ENCODE data around the gene MAX.
"Not testable (repeated sequence)": the region's sequence is repeated elsewhere in the genome, so short reads cannot be mapped to it uniquely, and the experiment has no call there.

MAX gene

DNA sequence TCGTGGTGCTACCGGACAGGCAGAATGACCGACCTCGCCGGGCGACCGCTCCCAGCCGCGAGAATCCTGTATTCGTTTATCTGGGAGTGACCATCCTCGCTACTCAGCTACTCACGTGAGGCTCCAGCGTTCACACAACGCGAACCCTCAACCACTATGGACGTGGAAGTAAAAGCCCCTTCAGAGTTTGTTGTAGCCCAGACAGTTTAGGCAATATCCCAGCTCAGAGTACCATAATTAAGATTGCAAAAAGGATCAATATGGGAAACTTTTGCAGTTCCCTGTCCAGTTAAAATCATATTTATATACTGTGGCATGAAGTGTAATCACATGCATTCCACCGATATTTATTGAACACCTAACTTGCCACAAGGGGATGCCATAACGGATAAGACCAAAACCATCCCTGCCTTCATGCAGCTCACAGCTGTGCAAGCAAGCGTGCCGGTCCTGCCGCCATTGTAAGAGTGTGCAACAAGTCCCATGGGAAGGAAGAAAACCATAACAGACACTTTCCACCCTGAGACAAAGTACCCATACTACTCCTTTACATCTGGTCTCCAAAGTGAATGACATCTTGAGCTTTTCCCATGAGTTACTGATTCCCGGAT is 938 bp upstream of the MAX start:
- no peak for DNase-seq

DNA sequence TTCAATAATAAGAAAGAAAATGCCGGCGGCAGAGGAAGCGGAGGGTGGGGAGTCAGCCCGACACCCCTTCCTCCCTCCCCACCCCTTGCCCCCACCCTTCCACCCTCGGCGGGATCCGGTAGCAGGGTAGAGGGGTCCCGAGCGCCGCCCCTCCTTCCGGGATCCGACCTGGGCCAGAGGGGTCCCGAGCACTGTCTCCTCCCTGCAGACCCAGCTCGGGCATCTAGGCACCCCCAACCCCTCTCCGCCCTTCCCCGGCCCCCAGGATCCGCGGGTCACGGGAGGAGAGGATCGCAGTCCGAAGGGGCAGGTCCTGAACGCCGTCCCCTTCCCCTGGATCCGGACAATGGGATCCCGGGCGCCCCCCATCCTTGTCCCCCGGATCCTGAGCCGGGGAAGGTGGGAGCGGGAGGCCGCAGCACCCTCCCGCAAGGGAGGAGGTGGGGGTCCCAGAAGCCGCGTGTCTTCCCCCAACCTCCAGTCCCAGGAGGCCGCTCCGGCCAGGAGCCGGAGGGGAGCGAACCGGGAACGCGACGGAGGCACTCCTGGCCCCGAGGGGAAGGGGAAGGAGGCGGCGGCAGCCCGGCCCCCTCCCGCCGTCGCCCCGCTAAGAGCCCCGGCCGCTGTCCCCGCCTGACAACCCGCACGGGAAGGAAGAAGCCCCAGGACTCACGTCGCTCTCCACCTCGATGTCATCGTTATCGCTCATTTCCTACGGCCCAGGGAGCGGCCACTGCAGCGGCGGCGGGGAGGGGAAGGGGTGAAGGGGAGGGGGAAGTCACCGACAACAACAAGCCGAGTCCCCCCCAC is 481 bp downstream of the MAX start:
- peak; percentile 34 for DNase-seq

DNA sequence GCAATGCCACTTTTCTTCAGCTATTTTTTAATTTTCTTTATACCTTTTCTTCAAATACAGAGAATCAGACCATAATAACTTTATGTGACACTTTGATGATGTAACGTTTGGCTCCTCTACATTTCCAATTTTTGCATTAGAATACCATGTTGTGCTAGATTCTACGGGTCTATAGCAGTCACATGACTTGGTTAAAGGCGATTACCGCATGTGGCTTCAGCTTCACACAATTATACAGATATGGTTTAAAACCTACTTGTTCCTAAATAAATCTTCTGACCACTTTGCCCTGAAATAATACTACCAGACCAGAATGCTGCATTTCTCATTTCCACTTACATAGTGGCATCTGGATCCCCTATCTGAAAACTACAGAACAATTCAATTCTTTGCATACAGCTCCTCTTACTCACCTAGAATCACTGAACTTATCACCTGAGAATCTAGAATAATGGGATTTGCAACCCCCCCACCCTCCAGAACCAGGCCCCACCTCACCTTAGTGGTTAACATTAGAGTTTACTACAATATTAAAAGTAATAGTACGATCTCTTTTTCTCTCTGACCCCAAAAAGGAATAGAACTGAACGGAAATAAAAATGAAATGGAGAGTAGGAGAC is 1.3 kb downstream of the MAX start:
- DNase-seq: no peak

DNA sequence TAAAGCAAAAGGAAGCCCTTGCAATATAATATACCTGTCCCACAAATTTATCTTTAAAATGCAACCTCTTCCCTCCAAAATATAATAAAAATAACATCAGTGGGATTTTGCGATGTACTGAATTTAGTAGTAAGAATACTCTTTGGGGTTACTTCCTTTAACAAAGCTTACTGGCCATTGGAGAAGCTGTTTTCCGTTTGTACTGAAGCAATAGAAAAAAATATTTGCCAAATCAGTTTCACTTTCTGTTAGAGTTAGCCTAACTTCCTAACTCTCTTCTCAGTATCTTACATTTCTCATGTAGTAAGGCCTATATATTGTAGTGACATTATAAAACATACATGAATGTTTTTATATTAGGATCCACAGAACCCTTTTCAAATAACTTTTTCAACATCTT is 3.7 kb downstream of the MAX start:
- no peak for DNase-seq

DNA sequence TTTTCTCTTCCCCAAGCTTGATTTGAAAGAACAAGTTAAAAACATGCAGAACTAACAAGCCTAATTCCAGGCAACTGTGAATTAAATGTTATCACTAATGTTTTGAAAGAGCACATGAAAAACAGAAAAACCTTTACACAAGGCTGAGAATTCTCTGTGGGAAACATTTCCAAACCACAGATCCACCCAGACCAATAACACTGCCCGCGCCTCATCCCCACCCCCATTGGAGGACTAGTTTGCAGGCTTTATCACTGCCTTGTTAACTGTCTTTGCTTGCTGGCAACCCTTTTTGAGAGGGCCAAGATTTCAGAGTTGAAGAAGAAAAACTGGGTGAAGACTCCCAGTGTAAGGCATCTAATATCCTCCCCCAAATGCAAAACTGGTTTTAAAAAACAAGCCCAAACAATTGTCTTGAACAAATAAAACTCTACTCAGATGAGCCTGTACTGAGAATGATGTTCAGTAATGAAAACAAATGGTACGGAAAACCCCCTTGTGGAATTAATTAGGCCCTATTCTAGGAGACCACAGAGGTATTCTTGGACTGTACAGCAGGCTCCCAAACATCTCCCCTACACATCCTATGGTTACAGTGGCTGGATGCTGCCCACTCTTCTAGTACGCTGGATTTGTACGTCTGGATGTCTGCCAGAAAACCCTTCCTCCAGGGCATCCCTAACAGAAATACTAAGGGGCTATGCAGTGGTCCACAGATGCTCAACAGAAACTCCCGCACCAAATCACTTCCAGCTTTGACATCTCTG is 5.8 kb downstream of the MAX start:
- no peak for DNase-seq

DNA sequence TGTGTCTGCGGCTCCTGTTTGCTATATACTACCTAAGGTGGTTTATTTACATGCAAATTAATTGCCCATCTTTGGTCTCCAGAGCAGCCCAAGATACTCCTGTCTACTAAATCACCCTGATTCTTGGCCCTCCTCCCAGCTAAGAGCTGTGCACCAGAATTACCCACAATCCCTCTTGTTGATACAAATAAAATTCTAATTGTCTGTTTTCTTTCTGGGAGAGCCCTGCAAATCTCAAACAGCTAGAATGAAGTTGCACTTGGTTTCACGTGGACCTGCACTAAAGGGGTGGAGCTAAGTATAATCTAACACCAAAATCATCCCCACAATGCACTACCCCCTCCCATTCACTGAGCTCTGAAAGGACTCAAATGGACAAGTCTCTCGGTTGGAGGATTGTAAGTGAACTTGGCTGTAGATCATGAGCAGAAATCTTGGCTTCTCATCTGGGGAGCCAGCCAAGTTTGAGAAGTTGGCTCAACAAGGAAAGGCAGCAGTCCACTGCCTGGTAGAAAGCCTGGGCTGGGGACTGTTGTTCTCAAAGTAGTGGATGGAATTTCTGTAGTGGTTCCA is 6.6 kb downstream of the MAX start:
- DNase-seq: no peak

DNA sequence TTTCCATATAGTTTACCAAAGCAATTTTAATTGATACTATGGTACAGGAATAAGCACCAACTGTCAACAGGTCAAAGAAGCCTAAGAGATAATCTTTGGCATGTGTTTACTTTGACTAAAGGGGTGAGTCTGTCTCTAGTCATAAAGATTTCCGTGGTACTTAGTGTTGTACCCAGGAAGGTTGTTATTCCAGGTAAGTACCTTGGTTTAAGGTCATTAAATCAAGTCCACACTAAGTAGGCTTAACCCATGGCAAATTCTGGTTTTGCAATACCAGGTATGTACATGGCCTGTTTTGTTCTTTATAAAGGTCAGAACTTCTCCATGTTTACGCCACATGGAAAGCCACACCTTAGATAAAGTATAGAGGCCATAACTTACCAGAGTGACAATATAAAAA is 10.0 kb downstream of the MAX start:
- no peak for DNase-seq

DNA sequence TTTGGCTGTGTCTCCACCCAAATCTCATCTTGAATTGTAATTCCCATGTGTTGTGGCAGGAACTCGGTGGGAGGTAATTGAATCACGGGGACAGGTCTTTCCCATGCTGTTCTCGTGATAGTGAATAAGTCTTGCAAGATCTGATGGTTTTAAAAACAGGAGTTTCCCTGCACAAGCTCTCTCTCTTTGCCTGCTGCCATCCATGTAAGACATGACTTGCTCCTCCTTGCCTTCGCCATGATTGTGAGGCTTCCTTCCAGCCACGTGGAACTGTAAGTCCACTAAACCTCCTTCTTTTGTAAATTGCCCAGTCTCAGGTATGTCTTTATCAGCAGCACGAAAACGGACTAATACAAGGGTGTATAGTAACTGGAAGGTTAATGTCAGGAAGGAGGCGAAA is 14.5 kb downstream of the MAX start:
- DNase-seq: not testable (repeated sequence)

DNA sequence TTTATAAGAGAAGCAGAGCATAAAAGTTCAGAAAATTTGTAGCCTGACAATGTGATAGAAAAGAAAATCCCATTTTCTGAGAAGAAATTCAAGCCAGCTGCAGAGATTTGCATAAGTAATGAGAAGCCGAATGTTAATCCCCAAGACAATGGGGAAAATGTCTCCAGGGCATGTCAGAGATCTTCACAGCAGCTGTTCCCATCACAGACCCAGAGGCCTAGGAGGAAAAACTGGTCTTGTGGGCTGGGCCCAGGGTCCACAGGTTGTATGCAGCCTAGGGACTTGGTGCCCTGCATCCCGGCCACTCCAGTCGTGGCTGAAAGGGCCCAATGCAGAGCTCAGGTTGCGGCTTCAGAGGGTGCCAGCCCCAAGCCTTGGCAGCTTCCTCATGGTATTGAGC is 15.6 kb downstream of the MAX start:
- DNase-seq: not testable (repeated sequence)

DNA sequence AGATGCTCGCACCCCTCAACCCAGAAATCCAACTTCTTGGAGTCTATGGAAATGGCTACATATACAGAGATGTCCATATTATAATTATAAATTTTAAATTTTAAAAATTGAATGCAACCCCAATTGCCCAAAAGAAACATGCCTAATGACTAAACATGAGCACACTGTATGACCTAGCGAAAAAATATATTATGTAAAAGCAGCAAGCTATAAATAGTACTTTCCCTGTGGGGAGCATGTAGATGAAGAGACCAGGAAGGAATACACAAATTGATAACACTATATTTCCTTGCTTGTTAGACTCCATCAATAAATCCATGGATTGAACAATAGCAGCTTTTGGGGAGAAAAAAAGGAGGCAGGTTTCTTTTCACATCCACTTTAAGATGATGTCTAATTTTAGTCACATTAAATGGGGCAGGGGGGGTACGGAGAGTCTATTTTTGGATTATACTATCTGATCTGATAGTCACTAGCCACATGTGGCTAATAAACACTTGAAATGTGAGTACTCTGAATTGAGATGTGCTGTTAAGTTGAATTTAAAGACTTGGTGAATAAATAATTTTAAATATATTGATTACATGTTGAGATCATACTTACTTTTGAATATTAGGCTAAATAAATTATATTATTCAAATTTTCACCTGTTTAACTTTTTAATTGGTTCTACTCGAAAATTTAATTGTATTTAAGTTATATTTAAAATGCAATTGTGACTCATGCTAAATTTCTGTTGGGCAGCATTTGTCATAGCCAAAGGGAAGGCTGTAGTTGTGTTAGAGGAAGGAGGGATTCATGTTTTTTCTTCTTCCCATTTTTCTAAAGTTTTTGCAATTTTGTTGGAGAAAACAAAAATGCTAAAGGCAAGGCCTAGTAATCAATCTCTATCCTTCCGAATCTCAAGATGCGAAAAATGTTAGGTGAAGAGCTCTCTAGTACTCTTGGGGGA is 17.5 kb downstream of the MAX start:
- no peak for DNase-seq

DNA sequence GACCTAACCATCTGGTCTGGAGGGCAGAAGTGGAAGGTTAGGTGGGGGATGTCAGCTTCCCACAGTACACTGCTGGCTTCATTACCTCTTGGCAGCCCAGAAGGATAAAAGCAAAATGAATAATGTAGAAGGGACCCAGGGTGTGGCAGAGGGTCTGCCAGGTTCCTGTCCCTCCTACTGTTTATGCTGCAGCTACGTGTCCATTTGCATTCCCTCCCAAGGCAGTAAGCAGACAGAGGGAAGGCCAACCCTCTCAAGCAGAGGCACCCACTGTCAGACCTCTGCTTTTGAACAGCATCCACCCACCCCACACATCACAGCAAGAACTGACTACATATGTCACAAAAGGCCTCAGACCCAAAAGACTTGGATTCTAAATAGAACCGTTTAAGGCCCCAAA is 19.4 kb downstream of the MAX start:
- DNase-seq: no peak

DNA sequence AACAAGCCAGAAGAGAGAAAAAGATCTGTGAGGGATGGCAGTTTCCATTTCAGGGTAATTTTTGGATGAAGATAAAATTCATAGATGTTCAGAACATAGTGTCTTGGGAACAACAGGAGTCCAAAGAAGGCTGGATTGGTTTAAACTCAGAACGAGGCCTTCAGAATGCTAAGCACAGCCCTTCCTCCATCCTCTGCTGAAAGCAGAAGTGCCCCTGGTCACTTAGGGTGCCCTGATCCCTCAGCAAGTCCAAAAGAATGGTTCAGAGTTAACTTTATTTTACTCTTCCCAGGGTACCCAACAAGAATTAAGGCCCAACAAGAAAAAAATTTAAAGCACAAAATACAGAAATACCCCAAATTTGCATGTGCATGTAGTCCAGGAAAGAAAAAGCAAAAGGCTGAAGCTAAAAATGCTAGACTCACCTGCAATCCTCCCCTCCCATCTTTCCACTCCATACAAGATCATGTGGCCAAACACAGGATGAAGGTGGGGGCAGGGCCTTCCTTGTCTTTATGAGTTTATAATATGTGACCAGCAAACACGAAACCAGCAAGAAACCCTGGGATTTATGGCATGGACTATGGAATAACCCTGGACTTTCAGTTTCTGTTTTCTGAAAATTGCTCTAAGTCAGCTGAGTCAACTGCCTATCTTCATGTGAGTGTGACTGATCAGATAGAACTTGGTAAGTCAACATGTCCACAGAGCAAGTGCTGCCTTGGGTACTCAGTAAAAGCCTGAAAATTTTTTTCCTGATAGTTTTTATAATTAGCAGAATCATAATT is 21.2 kb downstream of the MAX start:
- DNase-seq: no peak

DNA sequence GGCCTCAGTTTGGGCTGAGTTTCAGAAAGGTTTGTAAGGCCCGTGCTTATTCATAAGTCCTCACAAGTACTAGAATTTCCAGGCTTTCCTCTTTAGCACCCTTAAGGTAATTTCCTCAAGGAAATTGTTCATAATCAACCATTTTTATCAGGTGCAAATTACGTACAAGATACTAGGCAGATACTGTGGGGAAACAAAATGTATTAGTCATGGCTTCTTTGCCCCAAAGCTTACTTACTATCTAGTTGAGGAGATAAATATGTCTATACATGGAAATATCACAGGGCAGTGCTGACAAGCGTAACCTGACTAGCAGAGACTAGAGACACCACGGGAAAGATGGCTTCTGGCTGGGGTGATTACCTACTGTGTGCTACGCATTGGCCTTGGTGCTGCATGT is 22.5 kb downstream of the MAX start:
- no peak for DNase-seq

DNA sequence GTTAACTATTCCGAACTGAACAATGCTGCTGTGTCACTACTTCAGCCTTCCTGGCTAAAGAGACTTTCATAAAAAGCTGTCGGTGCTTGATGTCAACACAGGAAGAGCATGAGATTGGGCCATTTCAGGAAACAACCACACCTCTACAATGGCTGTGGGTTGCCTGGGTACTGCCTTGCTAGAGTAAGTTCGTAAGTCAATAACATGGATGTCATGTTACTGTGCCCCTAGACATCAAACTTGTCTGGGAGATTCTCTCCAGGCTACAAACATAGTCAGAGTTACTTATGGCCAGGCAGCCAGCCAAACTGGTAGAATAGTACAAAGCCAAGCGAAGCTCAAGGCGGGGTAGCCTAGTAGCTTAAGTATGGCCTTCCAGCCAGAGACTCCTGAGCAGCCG is 23.1 kb downstream of the MAX start:
- no peak for DNase-seq

DNA sequence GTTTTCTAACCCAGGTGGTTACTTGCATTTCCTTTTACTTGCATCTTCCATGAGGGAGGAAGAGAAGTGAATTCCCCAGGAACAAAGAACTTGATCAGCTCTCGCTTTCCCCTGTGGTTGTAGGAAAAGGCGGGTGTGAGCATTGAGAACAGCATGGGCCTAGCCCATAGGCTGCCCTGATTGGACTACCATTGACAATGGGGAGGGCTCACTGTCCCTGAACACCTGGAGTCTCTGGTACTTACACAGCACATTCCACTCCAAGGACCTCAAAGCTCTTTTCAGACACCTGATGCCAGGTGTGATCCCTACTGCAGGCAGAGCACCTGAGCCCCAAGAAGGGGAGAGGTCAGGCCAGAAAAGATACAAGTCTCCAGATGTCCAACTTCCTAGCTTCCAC is 25.0 kb downstream of the MAX start:
- no peak for DNase-seq

DNA sequence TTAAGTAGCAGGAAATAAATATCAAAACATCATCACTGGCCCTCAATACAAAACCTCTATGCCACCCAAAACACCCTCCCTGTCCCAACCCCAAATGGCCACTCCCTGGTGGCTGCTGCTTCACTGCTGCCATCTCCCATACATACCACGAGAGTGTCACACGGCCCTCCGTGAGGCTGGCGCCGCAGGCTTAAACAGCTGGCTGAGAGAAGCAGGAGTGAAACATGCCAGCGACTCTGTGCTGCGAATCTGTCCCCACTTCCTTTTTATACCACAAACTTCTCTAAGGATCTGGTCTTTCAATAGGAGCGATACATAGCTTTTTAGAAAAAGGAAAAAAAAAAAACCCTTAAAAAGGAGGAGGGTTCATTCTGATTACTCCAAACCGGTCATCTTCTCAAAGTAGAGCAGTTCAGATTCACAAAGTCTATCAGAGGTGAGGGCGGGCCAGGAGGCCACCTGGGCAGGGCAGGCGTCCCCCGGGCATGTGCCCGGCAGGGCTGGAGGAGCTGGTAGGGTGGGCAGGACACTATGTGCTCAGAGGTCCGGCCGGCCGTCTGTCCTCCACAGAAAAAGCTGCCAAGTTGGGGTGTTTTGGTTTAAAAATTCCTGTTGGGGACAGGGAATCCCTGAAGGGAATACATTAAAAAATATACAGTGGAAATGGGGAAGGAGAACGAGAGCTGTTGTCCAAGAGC is 26.5 kb downstream of the MAX start:
- DNase-seq: no peak

DNA sequence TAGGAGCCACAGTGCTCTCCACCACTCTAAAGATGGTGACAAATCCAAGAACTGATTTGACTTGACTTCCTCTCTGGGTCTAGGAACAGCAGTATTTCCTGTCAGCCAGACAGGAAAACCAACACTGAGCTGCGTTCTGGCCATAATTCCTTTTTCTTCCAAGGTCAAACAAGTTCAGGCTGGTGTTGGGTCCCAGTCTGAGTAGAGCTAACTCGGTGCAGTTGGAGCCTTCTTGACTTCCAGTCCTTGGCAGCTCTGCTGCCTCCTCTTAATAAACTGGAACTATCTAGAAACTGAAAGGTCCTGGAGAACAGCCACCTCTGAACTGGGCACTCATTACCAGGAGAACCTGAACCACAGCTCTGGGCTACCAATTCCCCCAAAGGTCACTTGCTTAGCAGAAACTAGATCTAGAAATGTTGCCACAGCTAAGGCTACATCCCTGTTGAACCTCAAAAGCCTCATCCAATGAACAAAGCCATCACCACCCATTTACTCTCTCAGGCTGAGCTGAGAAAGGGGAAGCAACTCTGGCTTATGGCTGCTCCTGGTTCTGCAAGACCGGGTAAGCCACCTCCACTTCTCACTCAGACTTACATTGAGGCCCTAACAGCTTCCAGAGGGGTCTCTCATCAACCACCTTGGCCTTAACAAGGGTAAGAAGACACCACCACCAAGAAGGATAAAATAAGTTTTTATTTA is 27.7 kb downstream of the MAX start:
- no peak for DNase-seq

DNA sequence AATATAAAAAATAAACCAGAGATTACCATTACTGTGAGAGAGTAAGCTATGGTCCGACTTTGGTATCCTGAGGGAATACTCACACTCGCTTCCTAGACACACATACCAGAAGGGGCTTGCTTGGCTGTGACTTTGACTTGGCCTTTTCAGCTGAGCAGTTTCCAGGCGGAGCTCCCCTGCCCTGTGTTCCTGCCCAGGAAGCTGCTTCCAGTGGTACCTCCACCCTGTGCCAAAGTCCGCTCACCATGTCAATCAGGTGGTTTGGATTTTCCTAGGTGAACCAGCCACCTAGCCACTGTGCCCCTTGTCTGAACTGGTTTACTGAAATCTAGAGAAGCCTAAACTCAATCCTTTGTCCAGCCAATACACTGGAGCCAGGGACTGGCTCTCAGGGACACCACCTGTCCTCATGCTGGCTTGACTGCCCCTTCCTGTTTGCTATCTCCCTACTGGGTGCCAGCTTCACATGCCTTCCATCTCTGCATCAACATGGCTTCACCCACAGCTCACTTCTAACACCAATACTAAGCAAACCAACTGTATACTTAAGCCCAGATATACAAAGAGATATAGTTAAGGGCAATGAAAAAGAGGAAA is 28.6 kb downstream of the MAX start:
- no peak for DNase-seq

DNA sequence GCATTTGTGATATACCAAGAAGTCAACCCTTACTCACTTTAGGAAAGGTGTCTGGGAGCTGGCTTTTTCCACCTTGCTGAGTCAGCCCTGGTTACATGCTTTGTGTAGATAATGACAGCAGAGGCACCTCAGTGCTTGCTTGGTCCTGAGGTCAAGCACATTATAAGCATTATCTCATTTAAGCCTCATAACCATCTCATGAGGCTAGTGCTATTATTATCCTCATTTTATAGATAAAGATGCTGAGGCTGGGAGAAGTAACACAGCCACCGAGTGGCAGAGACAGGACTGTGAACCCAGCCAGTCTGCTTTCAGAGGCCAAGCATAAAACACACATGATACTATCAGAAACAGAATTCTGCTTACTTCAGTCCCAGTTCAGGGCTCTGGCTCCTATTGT is 29.4 kb downstream of the MAX start:
- DNase-seq: no peak

DNA sequence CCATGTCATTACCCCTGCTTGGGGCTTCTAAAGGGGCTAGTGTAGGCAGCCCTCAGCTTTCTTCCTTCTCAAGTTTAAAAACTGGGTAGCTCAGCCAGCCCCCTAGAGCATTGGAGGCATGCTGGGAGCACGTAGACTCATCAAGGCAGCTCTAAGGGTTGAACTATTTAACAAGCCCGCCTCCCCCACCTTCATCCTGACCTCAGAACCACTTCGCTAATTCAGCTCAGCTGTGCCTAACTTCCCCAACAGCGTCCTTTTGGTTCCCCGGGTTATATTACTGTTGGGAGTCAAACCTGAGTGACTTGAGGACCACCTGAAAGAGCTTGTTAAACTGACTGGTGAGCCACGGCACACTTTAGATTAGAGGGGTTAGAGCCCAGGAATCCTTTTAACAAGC is 30.1 kb downstream of the MAX start:
- DNase-seq: no peak
